Astrocyte of the spinal cord (primary cell): ENCODE measurements around the gene TEX54.
"Not testable (repeated sequence)": the region's sequence is repeated elsewhere in the genome, so short reads cannot be mapped to it uniquely, and the experiment has no call there.

Source experiments
- DNase-seq: peaks from one replicate; pipeline ENCODE4 v3.0.0; 2011; ENCODE audit warnings: low read depth, low spot score
- H3K4me3 ChIP-seq: 2 replicates; pipeline ENCODE4 v1.5.1; 2011; ENCODE audit warnings: low read depth, mild to moderate bottlenecking, low read length, moderate library complexity
- CTCF ChIP-seq: IDR thresholded peaks from 2 replicates; pipeline ENCODE4 v1.5.1; 2012; ENCODE audit warnings: low read depth, mild to moderate bottlenecking, low read length, inconsistent platforms
- in situ Hi-C: cut with HindIII; loops from 2 replicates; pipeline ENCODE4 v1.10.0; 2017; ENCODE audit warnings: low sequenced_read_pairs

TEX54 gene

DNA sequence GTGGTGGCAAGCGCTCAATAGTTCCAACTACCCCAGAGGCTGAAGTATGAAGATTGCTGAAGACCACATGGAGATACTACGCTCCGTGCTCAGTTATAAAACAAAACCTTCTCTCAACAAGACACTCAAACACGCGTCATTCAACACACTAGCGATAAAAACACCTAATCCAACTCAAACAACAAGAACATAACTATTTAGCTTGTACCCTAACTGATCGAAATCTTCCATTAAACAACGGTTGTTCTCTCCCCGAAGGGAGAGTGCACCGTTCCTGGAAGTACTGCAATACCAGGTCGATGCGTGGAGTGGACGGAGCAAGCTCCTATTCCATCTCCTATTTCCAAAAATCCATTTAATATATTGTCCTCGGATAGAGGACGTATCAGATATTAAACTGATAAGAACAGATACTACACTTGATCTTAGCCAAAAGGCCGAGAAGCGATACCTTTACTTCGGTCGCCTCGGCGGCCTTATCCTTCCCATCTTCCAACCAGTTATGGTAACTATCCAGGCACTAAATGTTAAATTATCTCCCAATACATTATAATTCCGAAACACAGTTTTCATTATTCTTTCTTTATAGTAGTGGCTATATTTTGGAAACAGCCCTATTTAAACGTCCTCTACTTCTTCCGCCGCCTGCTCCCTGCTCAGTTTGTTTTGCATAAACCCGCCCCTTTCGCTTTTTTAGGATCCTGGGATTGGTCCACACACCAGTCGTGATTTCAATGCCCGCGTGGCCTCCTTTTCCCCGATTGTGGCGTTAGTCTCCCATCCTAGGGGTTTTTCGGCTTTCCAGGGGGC lies 8.9 kb upstream of the TEX54 start:
- in situ Hi-C loops = no loop called here
- no peak for TF ChIP-seq CTCF
- peak; percentile 99 for DNase-seq
- peak overlapping the region; percentile 26 for H3K4me3 ChIP-seq

GRCh38 chr11:62840721-62841360 lies 8.2 kb upstream of the TEX54 start:
- in situ Hi-C loops, DNase-seq: not testable (repeated sequence)
- H3K4me3 ChIP-seq = peak overlapping the region; percentile 92

GRCh38 chr11:62839050-62839945 lies 6.7 kb upstream of the TEX54 start, which contains the start of gene WDR74:
WDR74 (minus strand) TSS chr11:62839590; CDS start chr11:62839570, 20 bp downstream.
- in situ Hi-C loops = no loop called here
- peak within 1 kb of the TSS; percentile 92 for H3K4me3 ChIP-seq
- peak; percentile 92 for DNase-seq
- no peak for TF ChIP-seq CTCF

GRCh38 chr11:62835336-62835735 lies 2.7 kb upstream of the TEX54 start:
- no peak for TF ChIP-seq CTCF
- no peak for DNase-seq
- no peak overlapping the region for H3K4me3 ChIP-seq
- in situ Hi-C loops = no loop called here

- in situ Hi-C loops = no loop called here
- DNase-seq = peak; percentile 99
- TF ChIP-seq CTCF = no peak
- peak within 1 kb of the TSS; percentile 90 for H3K4me3 ChIP-seq
Observed at GRCh38 chr11:62831520-62832335, 913 bp downstream of the TEX54 start, which contains the start of gene STX5. STX5 (minus strand) TSS chr11:62832051; CDS start chr11:62831243, 808 bp downstream.

DNA sequence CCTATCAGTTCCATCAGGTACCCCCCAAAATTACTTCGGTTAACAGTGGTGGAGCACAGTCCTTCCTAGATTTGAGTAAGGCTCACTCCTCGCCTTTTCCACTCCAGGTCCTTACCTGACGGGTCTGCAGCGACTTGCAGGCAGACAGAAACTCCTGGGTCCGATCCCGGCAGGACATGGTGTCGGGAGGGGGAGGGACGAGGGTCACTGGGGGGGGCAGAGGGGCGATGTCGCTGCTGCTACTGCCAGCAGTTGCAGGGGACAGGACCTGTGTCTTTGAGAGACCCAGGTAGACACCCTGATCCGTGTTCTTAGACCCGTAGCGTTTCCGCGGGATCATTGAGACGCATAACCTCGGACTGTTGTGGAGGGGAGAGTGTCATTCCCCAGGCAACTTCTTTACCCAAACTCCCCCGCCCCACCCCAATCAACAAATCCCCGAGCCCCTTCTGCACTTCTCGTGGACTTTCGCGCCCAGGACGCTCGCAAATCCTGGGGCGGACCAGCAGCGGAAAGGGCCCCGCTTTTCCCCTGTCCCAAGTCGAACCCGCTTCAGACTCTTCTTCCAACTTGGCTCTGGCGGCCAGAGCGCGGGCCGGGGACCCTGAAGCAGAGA lies 1.6 kb downstream of the TEX54 start:
- DNase-seq = no peak
- no peak for TF ChIP-seq CTCF
- in situ Hi-C loops = no loop called here
- peak overlapping the region; percentile 90 for H3K4me3 ChIP-seq

DNA sequence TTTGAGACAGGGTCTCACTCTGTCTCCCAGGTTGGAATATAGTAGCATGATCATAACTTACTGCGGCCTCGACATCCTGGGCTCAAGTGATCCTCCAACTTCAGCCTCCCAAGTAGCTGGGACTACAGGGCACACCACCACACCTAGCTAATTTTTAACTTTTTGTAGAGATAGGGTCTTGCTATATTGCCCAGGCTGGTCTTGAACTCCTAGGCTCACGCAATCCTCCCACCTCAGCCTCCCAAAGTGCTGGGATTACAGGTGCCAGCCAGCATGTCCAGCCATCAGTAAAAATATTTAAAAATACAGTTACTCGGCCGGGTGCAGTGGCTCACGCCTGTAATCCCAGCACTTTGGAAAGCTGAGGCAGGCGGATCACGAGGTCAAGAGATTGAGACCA lies 4.5 kb downstream of the TEX54 start:
- DNase-seq, in situ Hi-C loops, H3K4me3 ChIP-seq: not testable (repeated sequence)
